NCI-H1694 treated with DMSO at 0.1 percent for 48 hours (cell line): Measurements from ENCODE around the gene C16orf87.
"Not testable (repeated sequence)": the region's sequence is repeated elsewhere in the genome, so short reads cannot be mapped to it uniquely, and the experiment has no call there.

ENCODE experiments used
- DNase-seq: peaks from one replicate; lab custom pipeline; 2025; lab: John Stamatoyannopoulos, UW

Gene C16orf87

GRCh38 chr16:46800494-46800893, 30.5 kb downstream of the C16orf87 start:
- no peak for DNase-seq

GRCh38 chr16:46797501-46797900, 33.5 kb downstream of the C16orf87 start:
- no peak for DNase-seq

GRCh38 chr16:46796764-46797269, 34.2 kb downstream of the C16orf87 start:
- no peak for DNase-seq

- no peak for DNase-seq
These were observed 37.1 kb downstream of the C16orf87 start for GRCh38 chr16:46793841-46794240.

- DNase-seq = no peak
These were observed 40.2 kb downstream of the C16orf87 start for GRCh38 chr16:46790599-46791270.

- no peak for DNase-seq
These were observed 41.2 kb downstream of the C16orf87 start for GRCh38 chr16:46789499-46790414.

- DNase-seq = no peak
These were observed 42.0 kb downstream of the C16orf87 start for GRCh38 chr16:46788891-46789474.

- no peak for DNase-seq
These were observed 43.1 kb downstream of the C16orf87 start for GRCh38 chr16:46787909-46788308.

- DNase-seq = no peak
These were observed 45.7 kb downstream of the C16orf87 start for GRCh38 chr16:46785076-46785845.

GRCh38 chr16:46784569-46784968, 46.4 kb downstream of the C16orf87 start:
- DNase-seq = not testable (repeated sequence)

- DNase-seq = no peak
These were observed 47.2 kb downstream of the C16orf87 start for GRCh38 chr16:46783800-46784199.

- DNase-seq = no peak
These were observed 48.7 kb downstream of the C16orf87 start for GRCh38 chr16:46782320-46782719.

- DNase-seq = no peak
These were observed 53.2 kb downstream of the C16orf87 start for GRCh38 chr16:46777804-46778203.

GRCh38 chr16:46775214-46775613, 55.8 kb downstream of the C16orf87 start:
- no peak for DNase-seq

- DNase-seq = no peak
These were observed 56.2 kb downstream of the C16orf87 start for GRCh38 chr16:46774743-46775177.

GRCh38 chr16:46772463-46772862, 58.5 kb downstream of the C16orf87 start:
- no peak for DNase-seq

GRCh38 chr16:46768809-46769208, 62.2 kb downstream of the C16orf87 start:
- no peak for DNase-seq

- no peak for DNase-seq
These were observed 65.9 kb downstream of the C16orf87 start for GRCh38 chr16:46765050-46765449.

GRCh38 chr16:46763147-46763546, 67.8 kb downstream of the C16orf87 start:
- no peak for DNase-seq

GRCh38 chr16:46762583-46762982, 68.4 kb downstream of the C16orf87 start:
- no peak for DNase-seq

- no peak for DNase-seq
These were observed 71.7 kb downstream of the C16orf87 start for GRCh38 chr16:46759309-46759708.
